Measurements from ENCODE around the gene FAM181A.

DNA sequence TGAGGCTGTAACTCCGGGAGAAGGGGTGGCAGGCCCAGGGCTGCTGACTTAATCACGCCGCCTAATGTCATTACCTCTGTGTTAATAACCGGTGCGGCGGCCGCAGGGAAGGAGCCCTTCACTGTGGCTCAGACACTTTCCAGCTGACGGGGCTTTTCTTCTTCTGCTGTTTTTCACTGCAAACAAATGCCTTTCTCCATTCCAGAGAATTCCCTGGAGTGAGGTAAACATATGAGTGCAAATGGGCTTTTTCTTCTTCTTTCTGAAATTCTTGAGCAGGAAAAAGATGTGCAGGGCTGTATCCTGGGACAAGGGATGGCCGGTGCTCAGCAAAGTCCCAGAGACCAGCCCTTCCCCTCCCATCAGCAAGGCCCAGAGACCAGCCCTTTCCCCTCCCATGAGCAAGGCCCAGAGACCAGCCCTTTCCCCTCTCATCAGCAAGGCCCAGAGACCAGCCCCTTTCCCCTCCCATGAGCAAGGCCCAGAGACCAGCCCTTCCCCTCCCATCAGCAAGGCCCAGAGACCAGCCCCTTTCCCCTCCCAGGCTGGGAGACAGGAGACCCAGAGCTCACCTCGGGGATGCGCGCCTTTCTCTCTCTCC lies 33.4 kb upstream of the FAM181A start:
- TF ChIP-seq POLR2A (IDR thresholded peaks at IDR 0.05) (no peak), EP300 (IDR thresholded peaks at IDR 0.05) (no peak)
- TF ChIP-seq, protein P1, sequence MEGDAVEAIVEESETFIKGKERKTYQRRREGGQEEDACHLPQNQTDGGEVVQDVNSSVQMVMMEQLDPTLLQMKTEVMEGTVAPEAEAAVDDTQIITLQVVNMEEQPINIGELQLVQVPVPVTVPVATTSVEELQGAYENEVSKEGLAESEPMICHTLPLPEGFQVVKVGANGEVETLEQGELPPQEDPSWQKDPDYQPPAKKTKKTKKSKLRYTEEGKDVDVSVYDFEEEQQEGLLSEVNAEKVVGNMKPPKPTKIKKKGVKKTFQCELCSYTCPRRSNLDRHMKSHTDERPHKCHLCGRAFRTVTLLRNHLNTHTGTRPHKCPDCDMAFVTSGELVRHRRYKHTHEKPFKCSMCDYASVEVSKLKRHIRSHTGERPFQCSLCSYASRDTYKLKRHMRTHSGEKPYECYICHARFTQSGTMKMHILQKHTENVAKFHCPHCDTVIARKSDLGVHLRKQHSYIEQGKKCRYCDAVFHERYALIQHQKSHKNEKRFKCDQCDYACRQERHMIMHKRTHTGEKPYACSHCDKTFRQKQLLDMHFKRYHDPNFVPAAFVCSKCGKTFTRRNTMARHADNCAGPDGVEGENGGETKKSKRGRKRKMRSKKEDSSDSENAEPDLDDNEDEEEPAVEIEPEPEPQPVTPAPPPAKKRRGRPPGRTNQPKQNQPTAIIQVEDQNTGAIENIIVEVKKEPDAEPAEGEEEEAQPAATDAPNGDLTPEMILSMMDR (IDR thresholded peaks at IDR 0.05): no peak

All from suprapubic skin (tissue), 3 donors.